K562 (cell line): Measurements from ENCODE around the gene CD101. TPM values are rescaled to one million over a fixed set of nuclear protein-coding genes. Genes with fewer than 3 reads are reported as not detected.

Source experiments
- ATAC-seq: fragments of 200-7000 bp; cut with Tn5 transposase; 3 replicates; pipeline ENCODE4 v1.9.1; 2020; ENCODE audit warnings: moderate library complexity
- BruUV-seq: library from RNA; stranded (reverse); fragments of 400-500 nt; replicated peaks from 2 replicates; lab custom pipeline; 2021; lab: Mats Ljungman, UMichigan
- CTCF ChIA-PET: fragments of 300-600 bp; formaldehyde crosslinking; extraction: SDS; loops from one replicate; lab custom pipeline; 2021; ENCODE audit warnings: low intra/inter-chr PET ratio; lab: Yijun Ruan, JAX
- POLR2A ChIA-PET: fragments of 300-600, 350-650 bp; sonication (Branson Sonifier 250); formaldehyde crosslinking; extraction: SDS; loops from one replicate; lab custom pipeline; 2021; ENCODE audit warnings: antibody characterized with exemption, inconsistent platforms; lab: Yijun Ruan, JAX
- DNase-seq, 4 experiments: peaks; one replicate each; pipeline versions ENCODE4 v3.0.0 to v3.0.0-alpha.2; 2011 to 2018; ENCODE audit warnings: low spot score in 3 of 4, mixed read lengths in 3 of 4; ENCODE audit errors: extremely low read depth in 1 of 4
- FAIRE-seq: peaks from 2 replicates; lab custom pipeline; 2011; peaks lifted over from hg19 to GRCh38; lab: Jason Lieb, UNC
- H2AFZ ChIP-seq: 2 replicates; pipeline ENCODE4 v1.6.0; 2011; ENCODE audit warnings: low read depth, low read length, control low read depth, inconsistent platforms
- H3K27ac ChIP-seq: fragments of 200-600 bp; 3 replicates; pipeline ENCODE4 v1.8.0; 2011; ENCODE audit warnings: low read depth, mild to moderate bottlenecking, control low read depth, inconsistent platforms, low read length, moderate library complexity, mixed read lengths; ENCODE audit errors: extremely low read depth
- H3K27me3 ChIP-seq, 2 experiments: fragments of 300-600 bp in 1 of 2; 2 replicates in 1 of 2; 3 replicates in 1 of 2; pipeline versions ENCODE4 v1.6.0 to v1.8.0; 2011; ENCODE audit warnings: inconsistent platforms in 2 of 2, low read length in 2 of 2, mild to moderate bottlenecking in 1 of 2, mixed read lengths in 1 of 2, moderate library complexity in 1 of 2; ENCODE audit not compliant: control insufficient read depth in 2 of 2, insufficient read depth in 2 of 2
- H3K36me3 ChIP-seq: fragments of 300-600 bp; 3 replicates; pipeline ENCODE4 v1.8.0; 2011; ENCODE audit warnings: mild to moderate bottlenecking, low read length, inconsistent platforms; ENCODE audit not compliant: control insufficient read depth, insufficient read depth
- H3K4me1 ChIP-seq, 2 experiments: fragments of 200-600 bp in 1 of 2; replicated peaks in 1 of 2; 2 replicates in 1 of 2; 3 replicates in 1 of 2; pipeline versions ENCODE4 v1.5.1 to v1.8.0; 2011; ENCODE audit warnings: inconsistent platforms in 2 of 2, low read length in 2 of 2, mild to moderate bottlenecking in 1 of 2, mixed read lengths in 1 of 2, moderate library complexity in 1 of 2; ENCODE audit not compliant: control insufficient read depth in 2 of 2, insufficient read depth in 2 of 2
- H3K4me2 ChIP-seq: 2 replicates; pipeline ENCODE4 v1.6.1; 2011; ENCODE audit warnings: low read length, control low read depth, inconsistent platforms, mixed read lengths; ENCODE audit not compliant: insufficient read depth
- H3K4me3 ChIP-seq: fragments of 200-600 bp; sonication (generic), shearing (Covaris generic); 2 replicates; pipeline ENCODE4 v1.5.1; 2016; ENCODE audit warnings: control low read depth, inconsistent platforms
- H3K79me2 ChIP-seq: fragments of 200-600 bp; 3 replicates; pipeline ENCODE4 v1.8.0; 2011; ENCODE audit warnings: low read length, inconsistent platforms; ENCODE audit not compliant: control insufficient read depth, insufficient read depth
- H3K9ac ChIP-seq, 2 experiments: 2 replicates each; pipeline versions ENCODE4 v1.6.0 to v1.6.1; 2011; ENCODE audit warnings: low read depth in 2 of 2, low read length in 2 of 2, control low read depth in 1 of 2, inconsistent platforms in 1 of 2, mild to moderate bottlenecking in 1 of 2, mixed read lengths in 1 of 2; ENCODE audit not compliant: insufficient read depth in 1 of 2
- H3K9me1 ChIP-seq: one replicate; pipeline ENCODE4 v1.6.0; 2011; ENCODE audit warnings: inconsistent platforms, mild to moderate bottlenecking, low read length, moderate library complexity; ENCODE audit not compliant: control insufficient read depth, insufficient read depth
- H3K9me3 ChIP-seq: replicated peaks from 2 replicates; pipeline ENCODE4 v1.5.1; 2011; ENCODE audit warnings: low read depth, low read length, inconsistent platforms; ENCODE audit not compliant: control insufficient read depth, insufficient read depth
- H4K20me1 ChIP-seq: replicated peaks from 2 replicates; pipeline ENCODE4 v1.6.1; 2011; ENCODE audit warnings: low read length, inconsistent platforms, mixed read lengths; ENCODE audit not compliant: control insufficient read depth, insufficient read depth
- EGR1 ChIP-seq: fragments of 450-650 bp; conservative IDR thresholded peaks from 2 replicates; pipeline ENCODE4 v1.6.1; 2017; ENCODE audit warnings: mild to moderate bottlenecking
- RFX1 ChIP-seq: fragments of 450-650 bp; IDR thresholded peaks from 2 replicates; pipeline ENCODE4 v1.6.1; 2016; ENCODE audit warnings: mild to moderate bottlenecking, moderate library complexity
- TGIF2 ChIP-seq: sonication (generic); formaldehyde crosslinking; IDR thresholded peaks from 2 replicates; pipeline ENCODE4 v1.8.1; 2022; ENCODE audit warnings: mild to moderate bottlenecking, missing genetic modification reagents, moderate library complexity
- ZC3H11A ChIP-seq: IDR thresholded peaks from 2 replicates; pipeline ENCODE4 v1.6.1; 2012; ENCODE audit warnings: low read depth, low read length, improper control_type of control experiment
- WGBS: fragments of 100-300 bp; shearing (Covaris generic); methylation state at CpG from one replicate; pipeline ENCODE4 v1.1.6; 2016; ENCODE audit warnings: low coverage, mixed read lengths; ENCODE audit not compliant: insufficient coverage; ENCODE audit errors: missing lambda C conversion rate; 5-methylcytosine and 5-hydroxymethylcytosine counted together
- in situ Hi-C: fragments of 300-500 bp; cut with MboI; formaldehyde crosslinking; loops from 4 replicates; pipeline ENCODE4 v1.15.0; 2018; ENCODE audit warnings: inconsistent platforms, mixed read lengths
- intact Hi-C: fragments of 100-400 bp; cut with micrococcal nuclease; formaldehyde crosslinking; loops from 2 replicates; pipeline ENCODE4 v1.14.2; 2022
- polyA plus RNA-seq, 8 experiments: library from polyadenylated mRNA; depleted of rRNA in 4 of 8; stranded (reverse) in 5 of 8; unstranded in 3 of 8; fragments of >200 nt; fragmentation: Nextera tagmentation in 2 of 8; fragmentation: Illumina TruSeq in 1 of 8; extraction: Ambion mirVana in 2 of 8; extraction: Trizol in 1 of 8; gene quantifications; 2 replicates each; pipeline versions ENCODE4 v1.2.1 to v1.2.3, GENCODE V29; 2011 to 2014; ENCODE audit warnings: inconsistent platforms in 1 of 8, missing spikeins in 1 of 8
- total RNA-seq, 7 experiments: library from RNA; depleted of rRNA in 6 of 7; stranded (reverse); fragments of >200 nt in 6 of 7; fragmentation: Illumina TruSeq in 2 of 7; extraction: Trizol in 2 of 7; gene quantifications; 2 replicates each; pipeline versions ENCODE4 v1.2.1 to v1.2.3, GENCODE V29; 2011 to 2021; ENCODE audit warnings: low replicate concordance in 1 of 7

The CD101 gene
- total and polyA plus RNA-seq, 9 of the 15 experiments (the other 6 are each of a cell fraction or from before 2014, with no cell fraction given), result 0.04 to 1.1 (median 0.20) TPM

DNA sequence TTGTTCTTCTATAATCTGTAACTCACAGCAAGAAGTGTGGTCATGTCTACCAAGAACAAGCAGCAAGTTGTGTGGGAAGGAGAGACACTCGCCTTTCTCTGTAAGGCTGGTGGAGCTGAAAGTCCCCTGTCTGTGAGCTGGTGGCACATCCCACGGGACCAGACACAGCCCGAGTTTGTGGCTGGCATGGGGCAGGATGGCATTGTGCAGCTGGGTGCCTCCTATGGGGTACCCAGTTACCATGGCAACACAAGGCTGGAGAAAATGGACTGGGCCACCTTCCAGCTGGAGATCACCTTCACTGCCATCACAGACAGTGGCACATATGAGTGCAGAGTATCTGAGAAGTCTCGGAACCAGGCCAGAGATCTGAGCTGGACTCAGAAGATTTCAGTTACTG lies 15.5 kb downstream of the CD101 start:
- H3K9ac ChIP-seq, result peak overlapping the region in 1 of 2 experiments; percentile 39; a peak in 1 of 4 replicates
- H3K9me3 ChIP-seq, result no peaks in the 10 kb centered on the region
- no peak for FAIRE-seq
- H3K36me3 ChIP-seq, result no peaks in the 10 kb centered on the region
- no peak overlapping the region for H3K4me3 ChIP-seq
- 21% methylated on average over 4 of the region's 4 CpGs for WGBS
- peaks cover 0 to 5% of the 10 kb centered on the region in 2 experiments; a peak in 2 of 5 replicates for H3K4me1 ChIP-seq
- no peak overlapping the region for H3K27ac ChIP-seq
- H3K27me3 ChIP-seq, result peaks cover 0 to under 1% of the 10 kb centered on the region in 2 experiments; a peak in 1 of 5 replicates
- no peak for TF ChIP-seq ZC3H11A
- peak; percentile 85 for TF ChIP-seq RFX1
- H3K4me2 ChIP-seq, result no peak overlapping the region
- in situ Hi-C loops (no loop called here), intact Hi-C loops (no loop called here)
- no peak overlapping the region for H2AFZ ChIP-seq
- no peak for DNase-seq
- no peaks in the 10 kb centered on the region for H3K9me1 ChIP-seq
- ATAC-seq, result no peak
- CTCF ChIA-PET, result no interaction called here
- H4K20me1 ChIP-seq, result no peaks in the 10 kb centered on the region
- H3K79me2 ChIP-seq, result no peaks in the 10 kb centered on the region
- POLR2A ChIA-PET, result interaction anchor here (1.1 to 1.2 kb wide), 2 partner anchors 8 to 11 kb away, joined by 3 read pairs; no protein-coding TSS in a partner anchor
- BruUV-seq, result no TSS peak

DNA sequence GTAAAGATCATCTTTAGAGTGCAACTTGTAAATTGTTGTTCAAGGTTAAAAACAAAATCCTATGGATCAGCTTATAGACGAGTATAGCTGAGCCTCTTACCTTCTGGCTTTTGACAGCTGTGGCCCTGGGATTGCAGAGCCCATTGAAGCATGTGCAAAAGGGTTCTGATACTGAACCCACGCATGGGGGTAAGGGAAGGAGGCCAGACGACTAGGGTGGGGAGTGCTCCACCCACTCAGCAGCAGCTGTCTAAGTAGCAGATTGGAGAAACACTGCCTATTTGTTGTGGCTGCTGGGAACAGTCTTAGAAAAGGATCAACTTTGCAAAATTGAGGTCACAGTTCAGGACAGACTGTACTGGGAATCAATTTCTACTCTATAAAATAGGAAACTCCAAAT lies 16.1 kb downstream of the CD101 start:
- no peak for FAIRE-seq
- Histone ChIP-seq H4K20me1 (no peaks in the 10 kb centered on the region), H3K27me3 (peaks cover 0 to 4% of the 10 kb centered on the region in 2 experiments; a peak in 1 of 5 replicates), H2AFZ (no peak overlapping the region; the same call in 1 of the 2 replicates), H3K4me3 (no peak overlapping the region), H3K4me1 (peaks cover 0 to 5% of the 10 kb centered on the region in 2 experiments; a peak in 2 of 5 replicates), H3K4me2 (no peak overlapping the region), H3K79me2 (no peaks in the 10 kb centered on the region), H3K27ac (no peak overlapping the region), H3K36me3 (no peaks in the 10 kb centered on the region), H3K9me1 (no peaks in the 10 kb centered on the region), H3K9ac (no peak overlapping the region), H3K9me3 (no peaks in the 10 kb centered on the region)
- peak; percentile 60; the same call in 1 of the 2 replicates for TF ChIP-seq EGR1
- TF ChIP-seq TGIF2 (CRISPR knock-in tag), result no peak
- POLR2A ChIA-PET, result interaction anchor here (1.1 to 1.2 kb wide), 2 partner anchors 8 to 11 kb away, joined by 3 read pairs; no protein-coding TSS in a partner anchor
- intact Hi-C loops, result no loop called here
- peak in 1 of 4 experiments; percentile 21 for DNase-seq
- CTCF ChIA-PET, result no interaction called here
- BruUV-seq, result no TSS peak
- no peak for ATAC-seq
- in situ Hi-C loops, result no loop called here
- 2% methylated on average over 3 of the region's 3 CpGs for WGBS
